C4-2B (cell line): Measurements from ENCODE around the gene ESYT2.

Source experiments
- H3K27ac ChIP-seq: fragments of 450-650 bp; 2 replicates; pipeline ENCODE4 v1.5.1; 2017
- ZFX ChIP-seq: fragments of 450-650 bp; IDR thresholded peaks from 2 replicates; pipeline ENCODE4 v1.6.1; 2017
- TF ChIP-seq, protein P1 (sequence below): fragments of 450-650 bp; conservative IDR thresholded peaks from 2 replicates; pipeline ENCODE4 v1.5.1; 2017; ENCODE audit warnings: mild to moderate bottlenecking

Gene ESYT2

DNA sequence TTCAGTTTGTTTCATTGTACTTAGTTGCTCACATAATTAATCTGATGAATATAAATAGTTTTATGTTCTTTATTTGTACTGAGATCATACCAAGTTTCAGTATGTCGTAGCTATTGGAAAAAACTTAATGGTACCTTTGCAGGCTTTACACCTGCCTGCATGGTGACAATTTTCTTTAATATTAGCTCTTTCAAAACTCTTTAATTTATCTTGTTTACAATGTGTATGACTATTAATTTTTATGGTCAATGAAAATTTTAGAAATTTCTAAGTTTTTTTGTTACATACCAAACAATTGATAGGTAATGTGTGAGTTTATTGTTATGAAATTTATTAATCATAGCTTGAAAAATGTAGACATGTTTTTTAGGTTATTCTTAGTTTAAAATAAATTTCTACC, 31.1 kb upstream of the ESYT2 start:
- no peak for TF ChIP-seq ZFX
- TF ChIP-seq, protein P1, sequence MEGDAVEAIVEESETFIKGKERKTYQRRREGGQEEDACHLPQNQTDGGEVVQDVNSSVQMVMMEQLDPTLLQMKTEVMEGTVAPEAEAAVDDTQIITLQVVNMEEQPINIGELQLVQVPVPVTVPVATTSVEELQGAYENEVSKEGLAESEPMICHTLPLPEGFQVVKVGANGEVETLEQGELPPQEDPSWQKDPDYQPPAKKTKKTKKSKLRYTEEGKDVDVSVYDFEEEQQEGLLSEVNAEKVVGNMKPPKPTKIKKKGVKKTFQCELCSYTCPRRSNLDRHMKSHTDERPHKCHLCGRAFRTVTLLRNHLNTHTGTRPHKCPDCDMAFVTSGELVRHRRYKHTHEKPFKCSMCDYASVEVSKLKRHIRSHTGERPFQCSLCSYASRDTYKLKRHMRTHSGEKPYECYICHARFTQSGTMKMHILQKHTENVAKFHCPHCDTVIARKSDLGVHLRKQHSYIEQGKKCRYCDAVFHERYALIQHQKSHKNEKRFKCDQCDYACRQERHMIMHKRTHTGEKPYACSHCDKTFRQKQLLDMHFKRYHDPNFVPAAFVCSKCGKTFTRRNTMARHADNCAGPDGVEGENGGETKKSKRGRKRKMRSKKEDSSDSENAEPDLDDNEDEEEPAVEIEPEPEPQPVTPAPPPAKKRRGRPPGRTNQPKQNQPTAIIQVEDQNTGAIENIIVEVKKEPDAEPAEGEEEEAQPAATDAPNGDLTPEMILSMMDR: no peak

DNA sequence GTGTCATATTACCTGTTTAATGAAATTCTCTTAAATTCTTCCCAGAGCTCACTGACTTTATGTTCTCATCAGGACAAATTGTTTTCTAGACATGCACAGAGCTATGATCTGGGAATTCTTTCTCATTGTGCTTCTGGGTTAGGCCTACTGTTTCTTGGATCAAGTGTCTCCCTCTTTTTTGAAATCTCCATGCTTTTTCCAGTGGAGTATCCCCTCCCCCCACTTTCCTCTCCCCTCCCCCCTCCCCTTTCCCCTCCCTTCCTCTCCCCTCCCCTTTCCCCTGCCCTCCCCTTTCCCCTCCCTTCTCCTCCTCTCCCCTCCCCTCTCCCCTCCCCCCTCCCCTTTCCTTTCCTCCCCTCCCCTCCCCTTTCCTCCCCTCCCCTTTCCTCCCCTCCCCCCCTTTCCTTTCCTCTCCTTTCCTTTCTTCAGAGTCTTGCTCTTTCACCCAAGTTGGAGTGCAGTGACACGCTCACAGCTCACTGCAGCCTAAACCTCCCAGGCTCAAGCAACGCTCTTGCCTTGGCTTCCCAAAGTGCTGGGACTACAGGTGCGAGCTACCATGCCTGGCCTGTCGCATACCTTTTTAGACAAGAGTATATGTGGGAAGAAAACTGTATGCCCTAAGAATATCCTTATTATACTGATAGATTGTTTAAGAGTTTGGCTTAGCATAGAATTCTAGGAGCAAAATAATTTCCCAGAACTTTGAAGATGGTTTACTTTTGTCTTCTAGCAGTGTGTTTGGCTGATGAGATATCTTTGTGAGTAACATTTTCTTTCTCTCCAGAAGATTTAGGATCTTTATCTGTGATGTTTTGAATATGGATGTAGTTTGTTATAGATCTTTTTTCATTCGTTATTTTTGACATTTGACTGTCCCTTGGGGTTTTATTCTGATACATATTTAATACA, 29.5 kb upstream of the ESYT2 start:
- H3K27ac ChIP-seq: no peak overlapping the region
- TF ChIP-seq, protein P1: no peak

More for the DNA sequence above, 31.1 kb upstream of the ESYT2 start:
- H3K27ac ChIP-seq: no peak overlapping the region

DNA sequence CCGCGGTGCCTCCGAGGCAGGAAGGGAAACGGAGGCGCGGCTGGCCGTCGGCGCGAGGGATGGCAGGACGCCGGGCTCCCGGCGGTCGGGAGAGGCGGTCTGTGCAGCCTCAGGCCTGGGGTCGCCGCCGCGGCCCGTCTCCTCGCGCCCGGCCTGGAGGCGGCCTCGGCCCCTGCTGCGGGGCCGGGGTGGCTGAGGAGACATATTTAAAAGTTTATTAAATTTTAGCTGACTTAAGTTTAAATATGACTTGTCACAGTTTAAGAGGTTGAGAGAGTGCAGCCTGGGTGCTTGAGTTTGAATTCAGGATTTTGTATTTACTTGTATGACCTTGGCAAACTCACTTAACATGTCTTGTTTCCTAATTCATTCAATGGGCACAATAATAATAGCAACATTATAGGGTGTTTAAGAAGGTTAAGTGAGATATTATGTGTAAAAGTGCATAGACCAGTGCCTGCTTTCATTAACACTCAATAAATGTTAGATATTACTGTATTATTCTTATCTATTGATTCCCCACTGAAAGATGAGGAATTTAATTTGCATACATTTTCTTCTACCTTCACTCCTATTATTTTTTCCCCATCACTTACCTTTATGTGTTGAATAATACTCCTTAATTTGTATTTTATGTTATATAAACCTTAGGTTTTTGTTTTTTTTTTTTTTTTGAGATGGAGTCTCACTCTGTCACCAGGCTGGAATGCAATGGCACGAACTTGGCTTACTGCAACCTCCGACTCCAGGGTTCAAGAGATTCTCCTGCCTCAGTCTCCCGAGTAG, 27.8 kb upstream of the ESYT2 start:
- peak; percentile 88; the same call in 1 of the 2 replicates for TF ChIP-seq ZFX
- TF ChIP-seq, protein P1: no peak
- H3K27ac ChIP-seq: peak overlapping the region; percentile 72

DNA sequence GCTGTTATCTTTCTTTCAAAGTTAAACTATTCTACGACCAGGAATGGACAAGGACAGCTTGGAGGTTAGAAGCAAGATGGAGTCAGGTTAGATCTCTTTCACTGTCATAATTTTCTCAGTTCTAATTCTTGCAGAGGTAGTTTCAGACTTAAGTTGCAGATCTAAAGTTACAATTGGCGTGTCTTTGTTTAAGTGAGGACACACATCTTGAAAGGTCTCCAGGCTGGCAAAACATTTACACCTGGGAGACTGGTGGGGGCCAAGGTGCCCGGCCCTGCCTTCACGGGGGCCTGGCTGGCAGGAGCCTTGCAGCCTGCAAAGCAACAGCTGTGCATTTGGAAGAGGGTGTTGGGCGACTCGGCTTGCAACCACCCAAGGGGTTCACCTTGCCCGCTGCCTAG, 25.4 kb upstream of the ESYT2 start:
- no peak overlapping the region for H3K27ac ChIP-seq
- TF ChIP-seq, protein P1: no peak
- TF ChIP-seq ZFX: no peak

DNA sequence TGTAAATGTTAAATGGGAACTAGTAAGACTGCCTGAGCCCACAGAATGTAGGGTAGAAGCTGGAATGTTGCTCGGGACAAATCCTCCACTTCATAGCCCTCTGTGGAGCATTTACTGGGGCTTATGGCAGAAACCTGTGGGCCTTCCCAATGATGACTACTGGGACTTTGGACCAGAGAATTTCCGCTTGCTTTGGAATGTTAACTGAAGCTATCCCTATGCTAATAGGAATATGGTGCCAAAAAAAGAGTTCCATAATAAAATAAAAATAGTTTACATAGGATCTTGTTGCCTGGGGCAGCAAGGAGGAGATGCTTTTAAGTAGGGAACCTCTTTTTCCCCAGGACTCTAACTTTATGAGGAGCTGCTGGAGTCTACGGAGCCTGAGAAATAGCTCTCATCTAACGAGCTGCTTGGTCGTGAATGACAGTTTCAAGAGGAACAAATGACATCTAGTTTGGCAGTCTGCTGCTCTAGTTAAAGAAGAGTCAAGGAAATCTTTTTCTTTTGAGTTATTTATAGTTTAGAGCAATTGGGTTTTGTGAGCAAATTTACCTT, 21.3 kb upstream of the ESYT2 start:
- no peak for TF ChIP-seq ZFX
- TF ChIP-seq, protein P1: no peak

DNA sequence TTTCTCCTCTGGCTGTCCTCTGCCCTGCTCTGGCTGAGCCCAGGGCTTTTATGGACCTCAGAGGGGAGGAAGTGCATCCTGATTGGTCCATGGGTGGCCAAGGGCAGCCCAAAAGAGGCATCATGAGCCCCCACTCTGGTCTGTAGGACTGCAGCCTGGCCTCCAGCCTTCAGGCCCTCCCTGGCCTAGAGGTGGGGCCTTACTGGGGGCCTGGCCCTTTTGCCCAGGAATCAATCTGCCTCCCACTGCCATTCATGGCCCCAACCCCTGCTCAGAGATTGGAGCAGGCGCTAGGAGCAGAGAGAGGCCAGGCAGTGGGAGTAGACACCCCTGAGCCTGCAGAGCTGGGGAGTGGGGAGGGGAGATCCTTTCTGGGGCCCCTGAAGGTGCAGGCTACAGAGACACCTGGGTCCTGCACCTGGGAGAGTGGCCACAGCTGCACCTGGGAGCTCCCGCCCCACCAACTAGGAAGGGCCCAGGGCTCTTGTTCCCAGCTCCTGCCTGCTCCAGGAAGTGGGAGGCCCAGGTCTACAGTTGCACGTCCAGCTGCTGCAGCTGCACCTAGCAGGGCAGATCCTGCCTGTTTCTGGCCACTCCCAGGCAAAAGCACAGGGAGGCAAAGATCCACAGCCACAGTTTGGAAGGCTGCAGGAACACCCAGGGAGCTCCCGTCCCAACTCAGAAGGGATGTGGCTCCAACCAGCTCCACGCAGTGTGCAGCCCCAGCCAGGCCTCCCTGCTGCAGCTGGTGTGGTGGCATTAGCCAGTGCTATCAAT, 20.6 kb upstream of the ESYT2 start:
- H3K27ac ChIP-seq: no peak overlapping the region
- TF ChIP-seq, protein P1: no peak
- TF ChIP-seq ZFX: no peak

More for the DNA sequence above, 21.3 kb upstream of the ESYT2 start:
- no peak overlapping the region for H3K27ac ChIP-seq
